ENCODE measurements around the gene SPDYE3. TPM values are rescaled to one million over a fixed set of nuclear protein-coding genes. Genes with fewer than 3 reads are reported as not detected.
"Not testable (repeated sequence)": the region's sequence is repeated elsewhere in the genome, so short reads cannot be mapped to it uniquely, and the experiment has no call there.

The SPDYE3 gene
- total RNA-seq, 1 experiment from 2014 or later, result not detected

GRCh38 chr7:100271716-100272537 lies 35.6 kb upstream of the SPDYE3 start:
- Histone ChIP-seq H3K36me3 (replicated peaks; ENCODE audit: control insufficient read depth, insufficient read depth, low read length) (no peaks in the 10 kb centered on the region), H3K4me3 (ENCODE audit: insufficient read depth, low read depth, low read length) (peak overlapping the region; percentile 70), H3K27me3 (ENCODE audit: control insufficient read depth, insufficient read depth, low read length) (no peaks in the 10 kb centered on the region)
- DNase-seq, result peak; percentile 96

DNA sequence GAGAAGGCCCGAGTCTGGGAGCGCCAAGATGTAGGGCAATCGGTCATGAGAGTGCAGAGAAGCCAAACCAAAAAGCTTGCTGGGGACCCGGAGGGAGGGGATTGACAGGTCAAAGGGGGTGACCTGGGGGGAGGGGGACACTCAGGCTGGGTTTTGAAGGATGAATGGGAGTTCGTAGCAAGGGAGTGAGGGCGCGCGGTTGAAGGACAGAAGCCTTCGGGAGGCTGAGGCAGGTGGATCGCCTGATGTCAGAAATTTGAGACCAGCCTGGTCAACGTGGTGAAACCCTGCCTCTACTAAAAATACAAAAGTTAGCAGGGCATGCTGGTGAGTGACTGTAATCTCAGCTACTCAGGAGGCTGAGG lies 35.0 kb upstream of the SPDYE3 start:
- H3K4me3 ChIP-seq (ENCODE audit: insufficient read depth, low read depth, low read length), result peak overlapping the region; percentile 70
- H3K27me3 ChIP-seq (ENCODE audit: control insufficient read depth, insufficient read depth, low read length); H3K36me3 ChIP-seq (replicated peaks; ENCODE audit: control insufficient read depth, insufficient read depth, low read length): not testable (repeated sequence)
- peak; percentile 54 for DNase-seq

- Histone ChIP-seq H3K36me3 (replicated peaks; ENCODE audit: control insufficient read depth, insufficient read depth, low read length) (no peaks in the 10 kb centered on the region), H3K4me3 (ENCODE audit: insufficient read depth, low read depth, low read length) (no peak overlapping the region), H3K27me3 (ENCODE audit: control insufficient read depth, insufficient read depth, low read length) (no peaks in the 10 kb centered on the region)
- DNase-seq, result no peak
These were observed 32.4 kb upstream of the SPDYE3 start for GRCh38 chr7:100275120-100275519.

DNA sequence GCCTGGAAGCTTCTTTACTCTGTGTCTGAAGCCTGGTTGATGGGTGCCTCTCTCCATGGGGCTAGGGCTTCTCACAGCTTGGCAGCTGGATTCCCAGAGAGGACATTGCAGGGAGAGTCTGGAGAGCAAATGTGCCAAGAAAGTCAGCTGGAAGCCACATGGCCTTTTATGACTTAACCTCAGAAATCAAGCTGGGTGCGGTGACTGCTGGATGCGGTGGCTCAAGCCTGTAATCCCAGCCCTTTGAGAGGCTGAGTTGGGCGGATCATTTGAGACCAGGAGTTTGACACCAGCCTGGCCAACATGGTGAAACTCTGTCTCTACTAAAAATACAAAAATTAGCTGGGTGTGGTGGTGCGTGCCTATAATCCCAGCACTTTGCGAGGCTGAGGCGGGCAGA lies 31.4 kb upstream of the SPDYE3 start:
- H3K36me3 ChIP-seq (replicated peaks; ENCODE audit: control insufficient read depth, insufficient read depth, low read length); H3K4me3 ChIP-seq (ENCODE audit: insufficient read depth, low read depth, low read length); H3K27me3 ChIP-seq (ENCODE audit: control insufficient read depth, insufficient read depth, low read length); DNase-seq: not testable (repeated sequence)

DNA sequence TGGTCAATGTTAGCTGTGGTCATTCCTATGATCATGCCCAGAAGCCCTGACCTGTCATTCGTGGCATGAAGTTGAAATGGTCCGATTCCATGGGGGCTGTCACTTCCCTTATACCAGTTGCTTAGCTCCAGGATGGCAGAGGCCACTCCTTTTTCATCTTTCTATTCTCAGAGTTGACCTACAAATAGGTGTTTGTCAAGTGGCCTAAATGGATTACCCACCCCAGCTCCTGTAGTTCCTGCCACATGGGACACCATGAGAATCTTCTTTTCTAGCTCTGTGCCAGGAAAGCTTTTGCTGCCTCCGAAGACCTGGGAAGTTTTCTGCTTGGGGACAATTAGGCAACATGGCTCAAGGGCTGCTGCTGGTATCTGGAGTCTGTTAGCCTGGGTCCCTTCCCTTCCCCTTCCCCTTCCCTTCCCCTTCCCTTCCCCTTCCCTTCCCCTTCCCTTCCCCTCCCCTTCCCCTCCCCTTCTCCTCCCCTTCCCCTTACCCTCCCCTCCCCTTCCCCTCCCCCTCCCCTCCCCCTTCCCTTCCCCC lies 25.4 kb upstream of the SPDYE3 start:
- H3K36me3 ChIP-seq (replicated peaks; ENCODE audit: control insufficient read depth, insufficient read depth, low read length); DNase-seq; H3K27me3 ChIP-seq (ENCODE audit: control insufficient read depth, insufficient read depth, low read length); H3K4me3 ChIP-seq (ENCODE audit: insufficient read depth, low read depth, low read length): not testable (repeated sequence)

DNA sequence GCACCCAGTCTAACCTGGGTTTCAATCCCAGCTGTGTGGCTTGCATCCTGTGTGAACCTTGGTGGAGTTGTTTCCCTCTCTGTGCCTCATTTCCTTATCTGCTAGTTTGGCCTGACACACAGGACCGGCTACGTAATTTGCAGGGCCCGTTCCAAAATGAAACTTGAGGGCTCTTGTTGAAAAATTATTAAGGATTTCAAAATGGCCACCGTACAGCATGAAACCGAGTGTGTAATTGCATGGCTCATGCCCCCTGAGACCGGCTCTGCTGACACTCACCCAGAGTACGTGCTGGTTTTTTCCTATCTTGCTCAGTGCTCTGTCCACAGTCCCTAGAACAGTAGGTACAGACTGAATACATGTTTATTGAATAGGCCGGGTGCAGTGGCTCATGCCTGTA lies 24.4 kb upstream of the SPDYE3 start:
- not testable (repeated sequence) for H3K36me3 ChIP-seq (replicated peaks; ENCODE audit: control insufficient read depth, insufficient read depth, low read length); H3K27me3 ChIP-seq (ENCODE audit: control insufficient read depth, insufficient read depth, low read length); DNase-seq; H3K4me3 ChIP-seq (ENCODE audit: insufficient read depth, low read depth, low read length)

DNA sequence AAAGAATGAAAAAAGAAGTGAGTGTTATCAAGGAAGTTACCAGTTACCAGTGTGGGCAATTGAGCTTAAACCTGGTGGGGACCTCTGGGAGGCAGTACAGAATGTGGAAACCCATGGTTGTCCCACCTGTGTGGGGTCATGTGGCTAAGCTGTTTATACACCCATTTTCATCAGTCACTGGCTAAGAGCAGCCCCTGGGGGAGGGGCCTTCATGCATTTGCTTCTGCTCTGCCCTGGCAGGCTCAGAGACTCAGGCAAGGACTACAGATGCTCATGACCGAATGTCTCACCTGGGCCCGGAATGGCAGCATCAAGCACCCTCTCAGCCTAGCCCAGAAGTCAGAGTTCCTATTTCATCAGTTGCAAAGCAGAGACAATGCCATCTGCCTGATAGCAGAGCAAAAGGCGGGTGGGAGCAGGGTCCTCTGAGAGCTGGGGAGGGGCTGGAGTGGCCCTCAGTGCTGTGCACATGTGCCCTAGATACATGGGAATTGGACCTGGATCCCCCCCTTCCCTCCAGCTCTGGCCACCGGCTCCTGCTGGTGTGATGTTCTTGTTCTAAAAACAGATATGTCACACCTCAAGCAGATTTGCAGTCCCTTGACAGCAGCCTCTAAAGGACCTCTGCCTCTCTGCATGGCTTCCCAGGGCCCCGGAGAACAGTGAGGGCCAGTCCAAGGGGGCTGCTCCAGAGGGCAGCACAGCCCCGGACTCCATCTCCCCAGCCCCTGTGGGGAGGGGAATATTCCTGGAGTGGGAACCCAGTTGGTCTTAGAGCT lies 20.1 kb upstream of the SPDYE3 start:
- not testable (repeated sequence) for DNase-seq; H3K4me3 ChIP-seq (ENCODE audit: insufficient read depth, low read depth, low read length); H3K36me3 ChIP-seq (replicated peaks; ENCODE audit: control insufficient read depth, insufficient read depth, low read length); H3K27me3 ChIP-seq (ENCODE audit: control insufficient read depth, insufficient read depth, low read length)

- H3K36me3 ChIP-seq (replicated peaks; ENCODE audit: control insufficient read depth, insufficient read depth, low read length); DNase-seq; H3K4me3 ChIP-seq (ENCODE audit: insufficient read depth, low read depth, low read length); H3K27me3 ChIP-seq (ENCODE audit: control insufficient read depth, insufficient read depth, low read length): not testable (repeated sequence)
These were observed 19.2 kb upstream of the SPDYE3 start for GRCh38 chr7:100288258-100288657.

DNA sequence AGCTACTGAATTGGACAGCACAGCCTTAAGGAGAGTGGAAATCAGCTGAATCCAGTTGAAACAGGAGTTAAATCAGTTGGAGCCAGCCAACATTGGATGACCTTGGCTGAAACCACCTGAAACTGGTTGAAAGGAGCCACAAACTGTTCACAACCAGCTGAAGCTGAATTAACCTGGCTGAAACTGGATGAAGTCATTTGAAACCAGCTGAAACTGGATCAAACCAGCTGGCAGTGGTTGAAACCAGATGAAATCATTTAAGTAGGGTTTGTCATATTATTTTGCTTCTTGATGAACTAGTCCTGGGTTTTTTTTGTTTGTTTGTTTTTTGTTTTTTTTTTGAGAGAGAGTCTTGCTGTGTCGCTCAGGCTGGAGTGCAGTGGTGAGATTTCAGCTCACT lies 15.3 kb upstream of the SPDYE3 start:
- H3K4me3 ChIP-seq (ENCODE audit: insufficient read depth, low read depth, low read length); DNase-seq; H3K36me3 ChIP-seq (replicated peaks; ENCODE audit: control insufficient read depth, insufficient read depth, low read length); H3K27me3 ChIP-seq (ENCODE audit: control insufficient read depth, insufficient read depth, low read length): not testable (repeated sequence)

- H3K27me3 ChIP-seq (ENCODE audit: control insufficient read depth, insufficient read depth, low read length); DNase-seq; H3K36me3 ChIP-seq (replicated peaks; ENCODE audit: control insufficient read depth, insufficient read depth, low read length); H3K4me3 ChIP-seq (ENCODE audit: insufficient read depth, low read depth, low read length): not testable (repeated sequence)
These were observed 12.2 kb upstream of the SPDYE3 start for GRCh38 chr7:100295269-100295668.

DNA sequence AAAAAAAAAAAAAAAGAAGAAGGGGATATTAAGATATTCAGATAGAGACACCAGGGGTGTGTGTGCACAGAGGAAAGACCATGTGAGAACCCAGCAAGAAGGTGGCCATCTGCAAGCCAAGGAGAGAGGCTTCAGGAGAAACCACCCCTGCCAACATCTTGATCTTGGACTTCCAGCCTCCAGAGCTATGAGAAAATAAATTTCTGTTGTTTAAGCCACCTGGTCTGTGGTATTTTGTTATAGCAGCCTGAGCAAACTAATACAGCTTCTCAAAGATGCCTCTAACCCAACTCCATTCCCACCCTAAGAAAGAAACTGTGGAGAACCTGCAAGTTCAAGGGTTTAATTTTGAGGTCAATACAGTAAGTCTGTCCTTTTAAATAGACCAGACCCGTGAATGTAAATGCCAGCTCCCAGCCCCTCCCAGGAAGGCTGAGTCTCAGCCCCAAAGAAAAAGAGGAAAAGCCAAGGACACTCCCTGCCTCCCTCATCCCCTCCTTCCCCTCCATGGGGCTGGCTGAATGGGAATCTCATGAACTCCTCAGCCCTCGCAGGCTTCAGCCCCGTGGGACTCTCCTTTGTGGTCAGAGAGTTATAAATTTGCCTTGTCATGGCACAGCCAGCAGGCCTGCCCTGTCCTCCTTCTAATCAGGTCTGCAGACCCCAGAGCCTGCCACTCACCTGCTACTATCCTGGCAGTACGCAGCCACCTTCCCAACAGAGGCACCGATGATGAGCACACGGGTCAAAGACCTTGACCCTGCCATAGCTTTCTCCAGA lies 9.5 kb upstream of the SPDYE3 start:
- not testable (repeated sequence) for H3K36me3 ChIP-seq (replicated peaks; ENCODE audit: control insufficient read depth, insufficient read depth, low read length); DNase-seq; H3K27me3 ChIP-seq (ENCODE audit: control insufficient read depth, insufficient read depth, low read length); H3K4me3 ChIP-seq (ENCODE audit: insufficient read depth, low read depth, low read length)

- H3K27me3 ChIP-seq (ENCODE audit: control insufficient read depth, insufficient read depth, low read length); DNase-seq; H3K36me3 ChIP-seq (replicated peaks; ENCODE audit: control insufficient read depth, insufficient read depth, low read length); H3K4me3 ChIP-seq (ENCODE audit: insufficient read depth, low read depth, low read length): not testable (repeated sequence)
These were observed 8.9 kb upstream of the SPDYE3 start for GRCh38 chr7:100298632-100298895.

GRCh38 chr7:100304526-100304925 lies 3.0 kb upstream of the SPDYE3 start:
- H3K36me3 ChIP-seq (replicated peaks; ENCODE audit: control insufficient read depth, insufficient read depth, low read length); H3K27me3 ChIP-seq (ENCODE audit: control insufficient read depth, insufficient read depth, low read length); DNase-seq; H3K4me3 ChIP-seq (ENCODE audit: insufficient read depth, low read depth, low read length): not testable (repeated sequence)

DNA sequence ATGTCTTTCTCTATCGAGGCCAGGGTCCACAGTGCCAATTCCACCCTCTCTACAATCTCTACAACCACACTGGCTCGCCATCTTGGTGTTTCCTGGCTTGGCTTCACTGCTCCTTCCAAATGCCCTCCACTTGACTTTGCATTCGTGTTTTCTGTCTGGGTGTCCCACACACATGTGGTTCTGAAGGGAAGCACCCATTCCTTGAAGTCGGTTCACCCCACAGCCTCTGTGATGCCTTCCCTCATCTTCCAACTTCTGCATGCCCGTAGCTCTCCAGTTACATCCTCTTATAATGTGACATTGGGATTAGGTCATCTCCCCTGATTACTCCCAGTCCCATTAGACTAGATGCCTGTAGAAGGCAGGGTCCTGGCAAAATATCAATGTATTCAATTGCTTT lies 10.8 kb downstream of the SPDYE3 start:
- H3K36me3 ChIP-seq (replicated peaks; ENCODE audit: control insufficient read depth, insufficient read depth, low read length); DNase-seq; H3K27me3 ChIP-seq (ENCODE audit: control insufficient read depth, insufficient read depth, low read length); H3K4me3 ChIP-seq (ENCODE audit: insufficient read depth, low read depth, low read length): not testable (repeated sequence)

DNA sequence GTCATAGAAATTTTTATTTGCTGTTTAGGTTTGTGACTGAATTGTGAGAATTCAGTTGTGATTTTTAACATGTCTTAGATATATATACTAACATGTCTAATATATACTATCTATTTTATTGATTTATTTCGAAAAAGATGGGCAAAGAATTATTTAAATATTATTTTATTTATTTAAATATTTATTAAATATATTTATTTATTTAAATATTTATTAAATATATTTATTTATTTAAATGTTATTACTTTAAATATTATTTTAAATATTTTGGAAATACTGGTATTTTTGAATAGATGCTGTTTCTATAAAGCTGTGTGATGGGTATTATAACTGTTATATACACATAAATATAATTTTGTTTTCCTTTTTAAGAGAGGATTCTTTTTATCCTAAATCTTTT lies 14.1 kb downstream of the SPDYE3 start:
- not testable (repeated sequence) for H3K36me3 ChIP-seq (replicated peaks; ENCODE audit: control insufficient read depth, insufficient read depth, low read length); H3K4me3 ChIP-seq (ENCODE audit: insufficient read depth, low read depth, low read length); DNase-seq; H3K27me3 ChIP-seq (ENCODE audit: control insufficient read depth, insufficient read depth, low read length)

Data from H7 (cell line).